Right lobe of liver (tissue), 6 donors: Measurements from ENCODE around the gene LOXL3. TPM values are rescaled to one million over a fixed set of nuclear protein-coding genes. Genes with fewer than 3 reads are reported as not detected.

Source experiments
- ATAC-seq, 4 donors: fragments of 200-7000 bp; cut with Tn5 transposase; one replicate each; pipeline ENCODE4 v1.9.1; 2020; ENCODE audit warnings: mild to moderate bottlenecking in 4 of 4, moderate library complexity in 4 of 4
- DNase-seq, 3 donors: peaks; one replicate each; pipeline ENCODE4 v3.0.0-alpha.2; 2020
- H3K27ac ChIP-seq, 3 donors: fragments of 200-600 bp; one replicate each; pipeline ENCODE4 v1.8.0; 2022
- H3K27me3 ChIP-seq, 2 donors: fragments of 200-600 bp; one replicate each; pipeline ENCODE4 v1.8.0; 2022
- H3K36me3 ChIP-seq, 4 donors: fragments of 200-600 bp; sonication (generic) in 1 of 4; one replicate each; pipeline versions ENCODE4 v1.5.1 to v1.8.0; 2017 to 2022; ENCODE audit warnings: control low read depth in 1 of 4
- H3K4me1 ChIP-seq, 4 donors: fragments of 200-600 bp; sonication (generic) in 1 of 4; one replicate each; pipeline versions ENCODE4 v1.5.1 to v1.8.0; 2017 to 2022; ENCODE audit warnings: control low read depth in 1 of 4
- H3K4me3 ChIP-seq, 3 donors: fragments of 200-600 bp; one replicate each; pipeline ENCODE4 v1.8.0; 2022
- H3K9me3 ChIP-seq, 4 donors: fragments of 200-600 bp; sonication (generic) in 1 of 4; one replicate each; pipeline versions ENCODE4 v1.5.1 to v1.8.0; 2017 to 2022; ENCODE audit warnings: control low read depth in 1 of 4
- CTCF ChIP-seq, 4 donors: fragments of 200-600 bp in 3 of 4; fragments of 450-650 bp in 1 of 4; IDR thresholded peaks; one replicate each; pipeline versions ENCODE4 v1.5.1 to v1.8.0; 2016 to 2022; ENCODE audit warnings: antibody characterized with exemption in 4 of 4, mild to moderate bottlenecking in 2 of 4
- POLR2A ChIP-seq: fragments of 450-650 bp; IDR thresholded peaks from one replicate; pipeline ENCODE4 v1.6.1; 2017; ENCODE audit warnings: antibody characterized with exemption, mild to moderate bottlenecking
- WGBS: methylation state at CpG from one replicate; pipeline ENCODE4 v1.1.6; 2018; ENCODE audit warnings: low coverage, low lambda C conversion rate; ENCODE audit not compliant: insufficient coverage; ENCODE audit errors: missing lambda C conversion rate; 5-methylcytosine and 5-hydroxymethylcytosine counted together
- intact Hi-C, 2 donors: fragments of 100-400 bp; cut with DNase I; formaldehyde crosslinking; loops; one replicate each; pipeline versions ENCODE4 v1.11.2 to v1.14.1; 2022
- total RNA-seq, 6 experiments: library from RNA; depleted of rRNA in 2 of 6; stranded (reverse); fragments of >200 nt in 2 of 6; fragmentation: NEBNext Ultra II Directional in 3 of 6; extraction: Animal tissue kit (Norgen Biotek cat#: 25700) in 3 of 6; gene quantifications; one replicate each; pipeline versions ENCODE4 v1.1.0 to v1.2.4, GENCODE V29; 2016 to 2023
- donor health status: DM: no; HTN: yes; CAD: no.
- donor health status: DM: no; HTN: no; CAD: no.
- donor health status: DM: no; HTN: no; CAD: no.
- donor health status: DM: no; HTN: yes; CAD: no.
- donor health status: DM: no; HTN: yes; CAD: no.

The LOXL3 gene
- total RNA-seq, 6 experiments from 2014 or later, result 0.92 to 3.3 (median 1.8) TPM

DNA sequence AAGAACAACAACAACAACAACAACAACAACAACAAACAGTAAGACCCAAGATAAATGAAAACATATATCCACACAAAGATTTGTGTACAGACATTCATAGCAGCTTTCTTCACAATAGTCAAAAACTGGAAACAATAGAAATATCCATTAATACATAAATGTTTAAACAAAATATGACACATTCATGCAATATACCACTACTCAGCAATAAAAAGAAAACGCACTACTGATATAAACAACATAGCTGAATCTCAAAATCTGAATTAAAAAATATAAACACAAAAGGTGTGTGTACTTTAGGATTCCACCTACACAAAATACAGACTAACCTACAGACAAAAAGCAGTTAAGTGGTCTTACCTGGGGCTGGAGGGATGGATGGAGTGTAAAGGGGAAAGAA is 42.8 kb upstream of the LOXL3 start:
- ATAC-seq, result no peak

GRCh38 chr2:74593826-74594772 is 40.4 kb upstream of the LOXL3 start:
- ATAC-seq (no peak), DNase-seq (no peak)
- WGBS, result 51% methylated on average over 4 of the region's 4 CpGs
- H3K4me1 ChIP-seq, result no peaks in the 10 kb centered on the region
- H3K36me3 ChIP-seq, result no peaks in the 10 kb centered on the region
- H3K27me3 ChIP-seq, result no peaks in the 10 kb centered on the region
- intact Hi-C loops, result no loop called here
- no peaks in the 10 kb centered on the region for H3K9me3 ChIP-seq
- no peak overlapping the region for H3K27ac ChIP-seq
- H3K4me3 ChIP-seq, result no peak overlapping the region
- TF ChIP-seq POLR2A (no peak), CTCF (IDR thresholded peaks at IDR 0.05) (no peak)

More for the DNA sequence above, 42.8 kb upstream of the LOXL3 start:
- 47% methylated on average over 1 of the region's 1 CpG for WGBS
- H3K27me3 ChIP-seq, result no peaks in the 10 kb centered on the region
- H3K9me3 ChIP-seq, result no peaks in the 10 kb centered on the region
- no peak overlapping the region for H3K27ac ChIP-seq
- H3K4me1 ChIP-seq, result no peaks in the 10 kb centered on the region
- DNase-seq, result no peak
- H3K4me3 ChIP-seq, result no peak overlapping the region
- intact Hi-C loops, result no loop called here
- no peaks in the 10 kb centered on the region for H3K36me3 ChIP-seq
- TF ChIP-seq POLR2A, result no peak
- TF ChIP-seq CTCF (IDR thresholded peaks at IDR 0.05), result no peak

DNA sequence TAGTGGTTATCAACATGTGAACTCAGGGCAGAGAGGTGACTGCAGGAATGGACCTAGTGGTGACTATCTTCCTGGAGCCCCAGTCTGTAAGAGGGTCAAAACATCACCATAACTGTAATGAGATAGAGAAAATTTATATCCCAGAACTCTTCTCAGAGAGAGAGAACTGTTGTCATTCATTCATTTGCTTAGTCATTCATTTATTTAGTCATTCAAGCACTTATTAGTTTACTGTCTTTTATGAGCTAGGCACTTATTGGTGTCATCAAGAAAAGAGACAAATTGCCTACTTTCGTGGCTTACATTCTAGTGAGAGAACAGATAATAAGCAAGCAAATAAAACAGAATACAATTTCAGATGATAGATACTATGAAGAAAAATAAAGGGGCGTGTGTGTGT is 34.9 kb upstream of the LOXL3 start:
- no peak for DNase-seq
- TF ChIP-seq POLR2A (no peak), CTCF (IDR thresholded peaks at IDR 0.05) (no peak)
- H3K4me3 ChIP-seq, result no peak overlapping the region
- H3K27ac ChIP-seq, result no peak overlapping the region
- H3K36me3 ChIP-seq, result no peaks in the 10 kb centered on the region
- peaks cover 0 to 4% (median 0%) of the 10 kb centered on the region in 4 donors for H3K4me1 ChIP-seq
- H3K27me3 ChIP-seq, result no peaks in the 10 kb centered on the region
- ATAC-seq, result no peak
- intact Hi-C loops, result no loop called here
- 47% methylated on average over 2 of the region's 2 CpGs for WGBS
- H3K9me3 ChIP-seq, result no peaks in the 10 kb centered on the region

DNA sequence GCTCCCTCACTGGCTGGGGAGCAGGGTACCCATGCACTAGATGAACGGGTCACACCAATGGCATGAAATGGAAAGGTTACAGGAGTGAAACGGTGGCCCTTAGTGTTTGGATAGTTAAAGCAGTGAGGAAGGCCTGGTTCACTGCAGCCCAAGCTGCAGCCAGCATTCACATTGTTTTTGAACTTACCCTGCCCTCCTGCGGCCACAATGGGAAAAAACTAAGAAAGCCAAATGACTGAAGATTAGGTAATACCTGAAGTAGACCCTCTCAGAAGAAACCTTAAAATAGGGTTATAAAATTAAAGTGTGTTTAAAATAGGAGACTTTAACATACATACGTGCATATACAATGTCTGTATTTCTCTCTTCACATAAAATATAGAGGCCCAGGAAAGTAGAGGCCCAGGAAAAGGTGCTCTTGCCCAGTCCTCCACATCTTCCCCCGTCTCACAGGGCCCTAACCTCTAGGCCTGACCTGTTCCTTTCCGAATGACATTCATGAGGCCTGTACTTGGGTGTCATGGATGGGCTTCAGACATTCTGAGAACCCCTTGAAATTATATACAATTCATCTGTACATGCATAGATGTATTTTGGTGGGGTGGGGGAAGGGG is 34.0 kb upstream of the LOXL3 start:
- TF ChIP-seq POLR2A (no peak), CTCF (IDR thresholded peaks at IDR 0.05) (peak; percentile 64 to 76 (median 70))
- H3K4me1 ChIP-seq, result peaks cover 0 to 4% (median 0%) of the 10 kb centered on the region in 4 donors
- DNase-seq (peak; percentile 35 to 66 (median 58)), ATAC-seq (peak; percentile 97 to 98 (median 98))
- no peaks in the 10 kb centered on the region for H3K36me3 ChIP-seq
- intact Hi-C loops, result no loop called here
- H3K27ac ChIP-seq, result no peak overlapping the region
- no peaks in the 10 kb centered on the region for H3K9me3 ChIP-seq
- H3K4me3 ChIP-seq, result no peak overlapping the region
- no peaks in the 10 kb centered on the region for H3K27me3 ChIP-seq
- 13% methylated on average over 6 of the region's 6 CpGs for WGBS
